H1 (cell line): ENCODE measurements around the gene STK32A. TPM values are rescaled to one million over a fixed set of nuclear protein-coding genes. Genes with fewer than 3 reads are reported as not detected.

Experiments used
- CHD2 ChIP-seq: IDR thresholded peaks from 2 replicates; pipeline ENCODE4 v1.6.1; 2012; ENCODE audit warnings: low read length, improper control_type of control experiment
- KDM1A ChIP-seq: fragments of 200-600, 300-600 bp; sonication (generic); IDR thresholded peaks from 2 replicates; pipeline ENCODE4 v1.7.1; 2016; ENCODE audit warnings: mild to moderate bottlenecking, low read length, borderline replicate concordance
- YY1 ChIP-seq: IDR thresholded peaks from 2 replicates; pipeline ENCODE4 v1.6.1; 2011; ENCODE audit warnings: low read depth, mild to moderate bottlenecking, low read length
- polyA plus RNA-seq, 7 experiments: library from polyadenylated mRNA; depleted of rRNA in 3 of 7; stranded (reverse) in 5 of 7; unstranded in 2 of 7; fragments of >200 nt in 5 of 7; fragments of 200-250 nt in 2 of 7; gene quantifications; 1 replicate in 5 of 7; 2 replicates in 1 of 7; 4 replicates in 1 of 7; pipeline versions ENCODE4 v1.2.1 to v1.2.3, GENCODE V29; 2011 to 2013; ENCODE audit warnings: missing spikeins in 2 of 7, mixed read lengths in 2 of 7
- total RNA-seq: library from RNA; stranded (reverse); fragmentation: NEBNext Ultra II Directional; extraction: Animal tissue kit (Norgen Biotek cat#: 25700); gene quantifications from 2 replicates; pipeline ENCODE4 v1.2.1, GENCODE V29; 2021

STK32A gene
- total and polyA plus RNA-seq, 2 of the 8 experiments (the other 6 are each of a cell fraction or from before 2014, with no cell fraction given): 1.3 to 2.5 TPM

- no peak for TF ChIP-seq YY1
- TF ChIP-seq CHD2: no peak
- no peak for TF ChIP-seq KDM1A
Measured at GRCh38 chr5:147203213-147203612, 31.6 kb upstream of the STK32A start (continued).
